Ishikawa (cell line): Measurements from ENCODE around the gene AP1S1.

ENCODE experiments used
- CEBPB ChIP-seq: IDR thresholded peaks from 2 replicates; pipeline ENCODE4 v1.6.1; 2012
- CREB1 ChIP-seq: IDR thresholded peaks from 2 replicates; pipeline ENCODE4 v1.6.1; 2012; ENCODE audit warnings: low read depth
- EGR1 ChIP-seq: IDR thresholded peaks from 2 replicates; pipeline ENCODE4 v1.6.1; 2012
- EP300 ChIP-seq: IDR thresholded peaks from 2 replicates; pipeline ENCODE4 v1.6.1; 2012; ENCODE audit warnings: borderline replicate concordance
- MAX ChIP-seq: IDR thresholded peaks from 2 replicates; pipeline ENCODE4 v1.6.1; 2012
- NFIC ChIP-seq: IDR thresholded peaks from 2 replicates; pipeline ENCODE4 v1.6.1; 2012
- RAD21 ChIP-seq: IDR thresholded peaks from 2 replicates; pipeline ENCODE4 v1.6.1; 2012; ENCODE audit warnings: low read depth
- REST ChIP-seq: IDR thresholded peaks from 2 replicates; pipeline ENCODE4 v1.6.1; 2012; ENCODE audit warnings: low read depth, mild to moderate bottlenecking
- TAF1 ChIP-seq: IDR thresholded peaks from 2 replicates; pipeline ENCODE4 v1.6.1; 2012; ENCODE audit warnings: low read depth, mild to moderate bottlenecking
- TCF12 ChIP-seq: IDR thresholded peaks from 2 replicates; pipeline ENCODE4 v1.6.1; 2012; ENCODE audit warnings: low read depth
- USF1 ChIP-seq: IDR thresholded peaks from 2 replicates; pipeline ENCODE4 v1.6.1; 2012
- YY1 ChIP-seq: IDR thresholded peaks from 2 replicates; pipeline ENCODE4 v1.6.1; 2012; ENCODE audit warnings: low read depth

- no peak for TF ChIP-seq EGR1
- no peak for TF ChIP-seq USF1
- no peak for TF ChIP-seq MAX
- no peak for TF ChIP-seq RAD21
- TF ChIP-seq CEBPB = no peak
- no peak for TF ChIP-seq NFIC
- no peak for TF ChIP-seq YY1
- TF ChIP-seq REST = no peak
- no peak for TF ChIP-seq TAF1
- no peak for TF ChIP-seq TCF12
- no peak for TF ChIP-seq EP300
- TF ChIP-seq CREB1 = no peak
These were observed 31.1 kb downstream of the AP1S1 start for GRCh38 chr7:101185258-101185839.
